ENCODE data around the gene PRSS35. TPM values are rescaled to one million over a fixed set of nuclear protein-coding genes. Genes with fewer than 3 reads are reported as not detected.

PRSS35 gene
- total RNA-seq, 1 experiment from 2014 or later = 85.0 TPM

GRCh38 chr6:83490217-83490807 is 22.0 kb upstream of the PRSS35 start:
- H3K27ac Mint-ChIP-seq (ENCODE audit: unreplicated experiment) = peak overlapping the region; percentile 42
- peaks cover 20% of the 10 kb centered on the region for H3K4me1 Mint-ChIP-seq (ENCODE audit: low read depth, unreplicated experiment)
- no TSS peak for BruUV-seq (replicated peaks)
- POLR2A ChIA-PET = no interaction called here
- Histone ChIP-seq H3K9me3 (no peaks in the 10 kb centered on the region), H3K36me3 (ENCODE audit: control insufficient read depth, insufficient read depth, low read length) (no peaks in the 10 kb centered on the region), H3K27me3 (replicated peaks; ENCODE audit: control insufficient read depth, insufficient read depth, low read length) (no peaks in the 10 kb centered on the region), H3K4me3 (ENCODE audit: low read depth, low read length) (no peak overlapping the region), H3K4me1 (peaks cover 22% of the 10 kb centered on the region)
- DNase-seq = no peak
- no peaks in the 10 kb centered on the region for H3K36me3 Mint-ChIP-seq (ENCODE audit: insufficient read depth, unreplicated experiment)
- intact Hi-C loops (cut with micrococcal nuclease; ENCODE audit: unreplicated experiment) = no loop called here
- no peak for TF ChIP-seq CTCF (IDR thresholded peaks at IDR 0.05; ENCODE audit: insufficient read depth in 1 of 2, low read depth in 1 of 2, low read length in 1 of 2, severe bottlenecking in 1 of 2, unreplicated experiment in 1 of 2)
- H3K9me3 Mint-ChIP-seq (ENCODE audit: unreplicated experiment) = no peaks in the 10 kb centered on the region
- H3K27me3 Mint-ChIP-seq (ENCODE audit: insufficient read depth, unreplicated experiment) = no peaks in the 10 kb centered on the region
- CTCF ChIA-PET = no interaction called here
- no peak overlapping the region for H3K4me3 Mint-ChIP-seq (ENCODE audit: unreplicated experiment)

GRCh38 chr6:83505356-83505755 is 7.0 kb upstream of the PRSS35 start:
- no peak overlapping the region for H3K4me3 ChIP-seq (ENCODE audit: low read depth, low read length)
- BruUV-seq (replicated peaks) = no TSS peak
- no peak overlapping the region for H3K4me3 Mint-ChIP-seq (ENCODE audit: unreplicated experiment)
- ChIA-PET CTCF (no interaction called here), POLR2A (no interaction called here)
- no peak overlapping the region for H3K27ac Mint-ChIP-seq (ENCODE audit: unreplicated experiment)
- H3K4me1 ChIP-seq = no peaks in the 10 kb centered on the region
- no peaks in the 10 kb centered on the region for H3K9me3 ChIP-seq
- no peaks in the 10 kb centered on the region for H3K36me3 ChIP-seq (ENCODE audit: control insufficient read depth, insufficient read depth, low read length)
- H3K36me3 Mint-ChIP-seq (ENCODE audit: insufficient read depth, unreplicated experiment) = no peaks in the 10 kb centered on the region
- no peak for TF ChIP-seq CTCF (IDR thresholded peaks at IDR 0.05; ENCODE audit: insufficient read depth in 1 of 2, low read depth in 1 of 2, low read length in 1 of 2, severe bottlenecking in 1 of 2, unreplicated experiment in 1 of 2)
- intact Hi-C loops (cut with micrococcal nuclease; ENCODE audit: unreplicated experiment) = no loop called here
- no peaks in the 10 kb centered on the region for H3K27me3 Mint-ChIP-seq (ENCODE audit: insufficient read depth, unreplicated experiment)
- no peaks in the 10 kb centered on the region for H3K27me3 ChIP-seq (replicated peaks; ENCODE audit: control insufficient read depth, insufficient read depth, low read length)
- DNase-seq = no peak
- H3K4me1 Mint-ChIP-seq (ENCODE audit: low read depth, unreplicated experiment) = peaks cover 10% of the 10 kb centered on the region
- H3K9me3 Mint-ChIP-seq (ENCODE audit: unreplicated experiment) = no peaks in the 10 kb centered on the region

GRCh38 chr6:83509441-83509840 is 2.9 kb upstream of the PRSS35 start:
- CTCF ChIA-PET = interaction anchor here (0.6 kb wide), 1 partner anchor 38 kb away, joined by 3 read pairs; no protein-coding TSS in a partner anchor
- H3K36me3 Mint-ChIP-seq (ENCODE audit: insufficient read depth, unreplicated experiment) = peaks cover 14% of the 10 kb centered on the region
- POLR2A ChIA-PET = no interaction called here

More at GRCh38 chr6:83509441-83509840, 2.9 kb upstream of the PRSS35 start:
- H3K27me3 ChIP-seq (replicated peaks; ENCODE audit: control insufficient read depth, insufficient read depth, low read length) = no peaks in the 10 kb centered on the region
- no peak for TF ChIP-seq CTCF (IDR thresholded peaks at IDR 0.05; ENCODE audit: insufficient read depth in 1 of 2, low read depth in 1 of 2, low read length in 1 of 2, severe bottlenecking in 1 of 2, unreplicated experiment in 1 of 2)
- Mint-ChIP-seq H3K9me3 (ENCODE audit: unreplicated experiment) (no peaks in the 10 kb centered on the region), H3K4me1 (ENCODE audit: low read depth, unreplicated experiment) (peaks cover 22% of the 10 kb centered on the region), H3K27me3 (ENCODE audit: insufficient read depth, unreplicated experiment) (no peaks in the 10 kb centered on the region), H3K4me3 (ENCODE audit: unreplicated experiment) (no peak overlapping the region), H3K27ac (ENCODE audit: unreplicated experiment) (no peak overlapping the region)
- H3K4me1 ChIP-seq = peaks cover 15% of the 10 kb centered on the region
- H3K9me3 ChIP-seq = no peaks in the 10 kb centered on the region
- BruUV-seq (replicated peaks) = no TSS peak
- intact Hi-C loops (cut with micrococcal nuclease; ENCODE audit: unreplicated experiment) = no loop called here
- no peaks in the 10 kb centered on the region for H3K36me3 ChIP-seq (ENCODE audit: control insufficient read depth, insufficient read depth, low read length)
- no peak for DNase-seq
- H3K4me3 ChIP-seq (ENCODE audit: low read depth, low read length) = no peak overlapping the region

Data from Caco-2 (cell line).